HG03575 (cell line): ENCODE results near the gene TRAPPC5.

ENCODE experiments used
- ATAC-seq: cut with Tn5 transposase; IDR thresholded peaks from one replicate; pipeline ENCODE4 v1.9.1; 2021; ENCODE audit not compliant: unreplicated experiment, insufficient number of reproducible peaks, low FRiP score; ENCODE audit errors: extremely low read depth

The TRAPPC5 gene

GRCh38 chr19:7644550-7644877 is 36.1 kb upstream of the TRAPPC5 start:
- no peak for ATAC-seq

GRCh38 chr19:7645163-7645562 is 35.5 kb upstream of the TRAPPC5 start:
- no peak for ATAC-seq

- no peak for ATAC-seq
Observed at GRCh38 chr19:7645656-7646425, 34.8 kb upstream of the TRAPPC5 start.

GRCh38 chr19:7646426-7646700 is 34.3 kb upstream of the TRAPPC5 start:
- no peak for ATAC-seq

- no peak for ATAC-seq
Observed at GRCh38 chr19:7647156-7647555, 33.5 kb upstream of the TRAPPC5 start.

GRCh38 chr19:7648265-7649014 is 32.2 kb upstream of the TRAPPC5 start:
- ATAC-seq = no peak

- ATAC-seq = no peak
Observed at GRCh38 chr19:7650148-7650547, 30.5 kb upstream of the TRAPPC5 start.

GRCh38 chr19:7652061-7652641 is 28.5 kb upstream of the TRAPPC5 start:
- ATAC-seq = no peak

- ATAC-seq = no peak
Observed at GRCh38 chr19:7654401-7654800, 26.2 kb upstream of the TRAPPC5 start.

- no peak for ATAC-seq
Observed at GRCh38 chr19:7655581-7655980, 25.1 kb upstream of the TRAPPC5 start.

- ATAC-seq = no peak
Observed at GRCh38 chr19:7657131-7657751, 23.4 kb upstream of the TRAPPC5 start.

- ATAC-seq = peak; percentile 53
Observed at GRCh38 chr19:7658219-7658686, 22.4 kb upstream of the TRAPPC5 start.

GRCh38 chr19:7661744-7662538 is 18.7 kb upstream of the TRAPPC5 start:
- ATAC-seq = no peak

GRCh38 chr19:7662657-7663056 is 18.0 kb upstream of the TRAPPC5 start:
- no peak for ATAC-seq

- no peak for ATAC-seq
Observed at GRCh38 chr19:7663706-7664105, 16.9 kb upstream of the TRAPPC5 start.

GRCh38 chr19:7665076-7665475 is 15.6 kb upstream of the TRAPPC5 start:
- no peak for ATAC-seq

GRCh38 chr19:7668842-7669241 is 11.8 kb upstream of the TRAPPC5 start, which contains the start of gene RETN:
Gene RETN (plus strand): TSS chr19:7669049. CDS start chr19:7669327, 278 bp downstream.
- ATAC-seq = no peak

GRCh38 chr19:7669641-7670040 is 11.0 kb upstream of the TRAPPC5 start:
- ATAC-seq = no peak

- no peak for ATAC-seq
Observed at GRCh38 chr19:7670150-7670783, 10.4 kb upstream of the TRAPPC5 start.
